Esophagus squamous epithelium (tissue), 4 donors: ENCODE results near the gene LYRM2.

Experiments used
- CTCF ChIP-seq, 6 experiments: fragments of 450-650 bp in 4 of 6; fragments of 200-600 bp in 2 of 6; sonication (generic) in 2 of 6; IDR thresholded peaks; one replicate each; pipeline ENCODE4 v1.5.1; 2016 to 2019; ENCODE audit warnings: antibody characterized with exemption in 6 of 6, mild to moderate bottlenecking in 4 of 6, moderate library complexity in 4 of 6
- POLR2A ChIP-seq, 4 donors: fragments of 450-650 bp; IDR thresholded peaks; one replicate each; pipeline ENCODE4 v1.6.1; 2017; ENCODE audit warnings: antibody characterized with exemption in 4 of 4, mild to moderate bottlenecking in 4 of 4, moderate library complexity in 3 of 4

- TF ChIP-seq CTCF (IDR thresholded peaks at IDR 0.05) (no peak), POLR2A (IDR thresholded peaks at IDR 0.05) (no peak)
Measured at GRCh38 chr6:89619567-89619966, 19.0 kb downstream of the LYRM2 start.
